Adrenal gland (tissue), 5 donors: ENCODE measurements around the gene IMPG2.

Experiments
- CTCF ChIP-seq, 6 experiments: fragments of 450-650 bp in 4 of 6; fragments of 200-600 bp in 2 of 6; sonication (generic) in 1 of 6; IDR thresholded peaks; 1 replicate in 5 of 6; 2 replicates in 1 of 6; pipeline versions ENCODE4 v1.5.1 to v1.8.0; 2016 to 2021; ENCODE audit warnings: antibody characterized with exemption in 6 of 6, mild to moderate bottlenecking in 2 of 6, moderate library complexity in 1 of 6
- POLR2A ChIP-seq, 2 donors: fragments of 450-650 bp; IDR thresholded peaks; one replicate each; pipeline ENCODE4 v1.6.1; 2017; ENCODE audit warnings: antibody characterized with exemption in 2 of 2, mild to moderate bottlenecking in 2 of 2, moderate library complexity in 1 of 2
- donor health status: DM: no; HTN: no; CAD: no.

DNA sequence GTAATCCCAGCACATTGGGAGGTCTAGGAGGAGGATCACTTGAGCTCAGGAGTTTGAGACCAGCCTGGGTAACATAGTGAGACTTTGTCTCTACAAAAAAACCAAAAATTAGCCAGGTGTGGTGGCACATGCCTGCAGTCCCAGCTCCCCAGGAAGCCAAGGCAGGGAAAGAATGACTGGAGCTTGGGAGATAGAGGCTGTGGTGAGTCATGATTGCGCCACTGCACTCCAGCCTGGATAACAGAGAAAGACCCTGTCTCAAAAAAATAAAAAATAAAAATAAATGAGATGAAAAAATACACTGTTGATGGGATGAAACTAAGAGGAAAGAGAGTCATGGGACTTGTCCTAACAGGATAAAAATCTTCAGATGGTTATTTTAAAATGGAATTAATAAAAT is 137.6 kb downstream of the IMPG2 start:
- no peak for TF ChIP-seq CTCF (IDR thresholded peaks at IDR 0.05)
- TF ChIP-seq POLR2A (IDR thresholded peaks at IDR 0.05), result no peak
